GM03348 (cell line): ENCODE results near the gene KIAA1217.

Source experiments
- DNase-seq: peaks from one replicate; pipeline ENCODE4 v3.0.0; 2012; ENCODE audit warnings: low spot score

The KIAA1217 gene

GRCh38 chr10:24207781-24208611 lies 942 bp upstream of the KIAA1217 start:
- no peak for DNase-seq

- DNase-seq: peak; percentile 31
Measured at GRCh38 chr10:24209432-24209771, 464 bp downstream of the KIAA1217 start.

- peak; percentile 51 for DNase-seq
Measured at GRCh38 chr10:24209946-24210491, 1.1 kb downstream of the KIAA1217 start.

- no peak for DNase-seq
Measured at GRCh38 chr10:24210501-24210900, 1.6 kb downstream of the KIAA1217 start.

GRCh38 chr10:24213266-24213665 lies 4.3 kb downstream of the KIAA1217 start:
- DNase-seq: no peak

- DNase-seq: no peak
Measured at GRCh38 chr10:24213881-24214280, 4.9 kb downstream of the KIAA1217 start.

- DNase-seq: no peak
Measured at GRCh38 chr10:24214762-24215161, 5.8 kb downstream of the KIAA1217 start.

GRCh38 chr10:24215196-24215595 lies 6.3 kb downstream of the KIAA1217 start:
- DNase-seq: peak; percentile 19

GRCh38 chr10:24215603-24216002 lies 6.7 kb downstream of the KIAA1217 start:
- no peak for DNase-seq

- no peak for DNase-seq
Measured at GRCh38 chr10:24219963-24220362, 11.0 kb downstream of the KIAA1217 start.

- no peak for DNase-seq
Measured at GRCh38 chr10:24223341-24223740, 14.4 kb downstream of the KIAA1217 start.

- DNase-seq: no peak
Measured at GRCh38 chr10:24223953-24224352, 15.0 kb downstream of the KIAA1217 start.

- DNase-seq: no peak
Measured at GRCh38 chr10:24228642-24229041, 19.7 kb downstream of the KIAA1217 start.

- DNase-seq: no peak
Measured at GRCh38 chr10:24229909-24230308, 21.0 kb downstream of the KIAA1217 start.

GRCh38 chr10:24231200-24231599 lies 22.3 kb downstream of the KIAA1217 start:
- DNase-seq: no peak

GRCh38 chr10:24234784-24235183 lies 25.8 kb downstream of the KIAA1217 start:
- DNase-seq: no peak

GRCh38 chr10:24235471-24235870 lies 26.5 kb downstream of the KIAA1217 start:
- no peak for DNase-seq

GRCh38 chr10:24237801-24238395 lies 29.0 kb downstream of the KIAA1217 start:
- no peak for DNase-seq

- DNase-seq: no peak
Measured at GRCh38 chr10:24238519-24239247, 29.7 kb downstream of the KIAA1217 start.

GRCh38 chr10:24239289-24240040 lies 30.5 kb downstream of the KIAA1217 start:
- DNase-seq: no peak

GRCh38 chr10:24240041-24240751 lies 31.3 kb downstream of the KIAA1217 start:
- no peak for DNase-seq
